GM21825 (cell line): ENCODE data around the gene LZTR1.

Experiments
- ATAC-seq: cut with Tn5 transposase; IDR thresholded peaks from one replicate; pipeline ENCODE4 v1.9.1; 2021; ENCODE audit warnings: mild to moderate bottlenecking, moderate library complexity; ENCODE audit not compliant: unreplicated experiment

Gene LZTR1

DNA sequence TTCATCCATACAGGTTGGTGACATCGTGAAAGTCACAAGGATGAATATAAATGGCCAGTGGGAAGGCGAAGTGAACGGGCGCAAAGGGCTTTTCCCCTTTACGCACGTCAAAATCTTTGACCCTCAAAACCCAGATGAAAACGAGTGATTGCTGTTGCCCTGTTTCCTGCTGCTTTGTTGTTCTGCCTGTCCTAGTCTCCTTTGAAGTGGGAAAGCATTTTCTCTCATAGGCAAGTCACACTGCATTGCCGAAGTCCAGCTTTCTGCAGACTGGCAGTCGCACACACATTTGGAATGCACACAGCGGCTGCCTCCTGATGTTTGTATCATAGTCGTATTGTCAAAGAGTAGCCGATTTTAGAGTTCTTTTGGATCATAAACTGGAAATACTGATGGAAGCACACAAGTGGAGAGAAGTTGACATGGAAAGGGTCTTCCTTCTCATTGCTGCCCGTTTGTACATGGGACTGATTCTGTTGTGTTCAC is 32.4 kb upstream of the LZTR1 start:
- no peak for ATAC-seq

DNA sequence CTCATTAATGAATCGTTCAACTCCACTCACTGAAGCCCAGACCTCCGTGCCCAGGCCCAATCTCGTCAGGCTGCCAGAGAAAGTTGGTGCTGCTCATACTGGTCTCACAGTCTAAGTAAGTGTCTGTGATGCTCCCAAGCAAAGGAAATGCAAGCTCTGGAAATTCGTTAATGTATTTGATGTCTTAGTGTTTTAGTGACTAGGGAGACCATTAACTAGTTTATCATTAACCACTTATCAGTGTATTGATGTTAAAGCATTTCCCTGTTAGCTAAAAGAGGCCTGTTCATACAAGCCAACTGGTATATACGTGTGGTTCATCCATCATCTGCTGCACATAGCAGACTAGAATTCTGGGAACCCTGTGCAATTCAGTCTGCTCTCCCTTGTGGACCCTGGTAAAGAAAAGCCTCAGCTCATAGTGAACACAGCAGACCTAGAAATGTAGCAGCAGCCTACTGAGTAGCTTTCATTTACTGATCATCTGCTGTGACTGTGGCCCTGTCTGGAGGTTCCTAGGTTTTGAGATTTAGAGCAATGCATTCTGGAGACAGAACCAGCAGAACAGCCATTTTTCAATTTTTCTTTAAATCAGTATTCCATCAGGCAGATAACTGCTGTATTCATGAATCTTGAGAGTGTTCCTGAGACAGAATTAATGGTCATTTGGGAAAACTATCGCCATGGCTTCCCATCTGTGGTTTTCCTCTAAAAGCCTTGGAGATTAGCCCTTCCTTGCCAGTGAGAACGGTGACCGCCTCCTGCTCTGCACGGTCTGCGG is 30.8 kb upstream of the LZTR1 start:
- no peak for ATAC-seq

DNA sequence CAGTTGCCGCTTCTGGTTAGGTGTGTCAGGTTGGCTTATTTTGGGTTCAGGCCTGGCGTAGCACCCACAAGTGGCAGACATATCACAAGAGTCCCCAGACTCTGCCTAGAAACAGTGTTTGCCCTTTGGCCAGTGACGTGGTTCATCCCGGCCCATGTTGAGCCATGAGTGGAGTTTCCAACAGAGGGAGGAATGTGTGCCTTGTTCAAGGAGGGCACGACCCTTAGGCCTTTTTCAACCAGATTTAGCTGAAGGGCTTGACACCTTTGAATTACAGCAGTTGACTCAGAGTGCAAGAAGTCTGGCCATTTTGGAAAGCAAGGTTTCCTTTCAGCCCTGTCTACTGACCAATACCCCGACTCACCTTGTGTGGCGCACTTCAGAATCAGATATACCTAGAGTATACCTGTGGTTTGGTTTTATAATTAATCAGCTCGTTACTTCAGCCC is 30.1 kb upstream of the LZTR1 start:
- no peak for ATAC-seq

DNA sequence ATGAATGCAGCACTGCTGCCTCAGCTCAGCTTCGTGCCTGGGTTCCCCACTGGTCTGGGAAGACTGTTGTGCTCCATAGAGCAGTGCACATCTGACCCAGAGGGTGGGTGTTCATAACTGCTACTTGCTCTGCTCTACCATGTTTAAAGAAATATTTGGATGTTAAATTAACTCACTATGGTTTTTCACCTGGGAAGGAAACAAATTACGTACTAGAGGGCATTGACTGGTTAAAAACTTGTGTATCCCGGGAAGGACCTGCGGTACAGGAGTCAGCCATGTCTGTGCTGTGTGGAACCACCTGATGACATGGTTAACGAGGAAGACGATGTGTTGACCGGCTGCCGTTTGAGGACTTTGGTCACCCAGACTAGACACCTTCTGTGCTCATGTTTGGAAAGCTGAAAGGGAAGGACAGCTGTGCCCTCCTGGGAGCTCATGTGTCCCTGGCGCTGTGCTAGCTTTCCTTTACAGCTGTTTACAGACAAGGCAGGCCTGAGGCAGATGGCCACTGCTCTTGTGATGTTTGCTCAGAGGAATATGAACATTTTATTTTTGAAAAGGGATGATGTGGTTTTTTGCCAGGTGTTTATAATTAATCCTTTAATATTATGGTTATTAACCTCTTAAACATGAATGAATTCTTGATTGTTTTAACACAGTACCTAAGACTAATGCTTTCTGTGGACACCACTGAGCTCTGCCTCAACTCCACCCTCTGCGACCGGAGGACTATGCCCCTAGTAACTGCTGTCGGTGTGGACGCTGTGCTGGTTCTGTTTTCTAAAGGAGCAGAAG is 29.4 kb upstream of the LZTR1 start:
- ATAC-seq, result no peak

DNA sequence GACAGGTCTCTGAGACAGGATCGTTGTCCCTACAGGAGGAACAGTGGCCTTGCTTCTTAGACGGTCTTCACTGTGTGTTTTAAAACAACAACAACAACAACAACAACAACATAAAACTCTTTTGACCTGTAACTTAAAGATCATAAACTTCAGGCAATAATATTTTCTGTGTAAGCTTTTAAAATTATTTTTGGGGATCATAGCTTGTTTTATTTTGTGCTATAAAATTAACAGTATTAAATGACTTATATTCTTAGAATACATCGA is 28.8 kb upstream of the LZTR1 start:
- ATAC-seq, result no peak

DNA sequence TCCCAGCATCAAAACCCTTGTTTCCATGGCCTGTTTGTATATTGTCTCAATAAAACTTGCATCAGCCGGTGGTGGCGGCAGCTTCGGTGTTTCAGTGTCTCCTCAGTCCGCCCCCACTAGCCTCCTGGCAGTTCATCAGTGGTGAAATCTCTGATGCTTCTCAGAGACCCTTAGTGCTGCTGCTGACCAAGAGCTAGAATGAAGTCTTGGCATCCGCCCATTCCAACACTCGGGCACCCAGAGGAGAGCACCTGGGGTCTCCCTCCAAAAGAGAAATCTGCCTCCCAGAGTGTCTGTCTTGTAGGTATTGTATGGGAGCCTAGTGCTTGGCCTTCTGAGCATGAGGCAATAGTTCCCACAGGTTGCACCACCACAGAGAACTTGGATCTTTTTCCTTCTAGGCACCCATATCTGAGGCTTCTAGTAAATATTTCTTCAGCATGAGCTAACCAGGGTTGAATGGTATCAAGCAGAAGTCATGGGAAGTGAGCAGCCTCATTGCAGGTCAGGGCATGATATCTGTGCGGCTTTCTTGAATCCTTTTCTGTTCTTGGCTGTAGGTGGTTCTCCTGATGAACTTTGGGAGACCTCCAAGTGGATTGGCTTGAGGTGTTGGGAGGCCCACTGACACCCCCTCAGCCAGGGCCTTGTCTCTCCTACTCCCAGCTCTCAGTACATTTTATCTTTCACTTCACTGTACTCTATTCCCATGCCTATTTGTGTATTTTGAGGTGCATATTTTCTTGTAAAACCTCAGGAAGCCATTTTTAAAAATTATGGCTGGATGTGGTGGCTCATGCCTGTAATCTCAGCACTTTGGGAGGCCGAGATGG is 28.2 kb upstream of the LZTR1 start:
- ATAC-seq, result no peak

DNA sequence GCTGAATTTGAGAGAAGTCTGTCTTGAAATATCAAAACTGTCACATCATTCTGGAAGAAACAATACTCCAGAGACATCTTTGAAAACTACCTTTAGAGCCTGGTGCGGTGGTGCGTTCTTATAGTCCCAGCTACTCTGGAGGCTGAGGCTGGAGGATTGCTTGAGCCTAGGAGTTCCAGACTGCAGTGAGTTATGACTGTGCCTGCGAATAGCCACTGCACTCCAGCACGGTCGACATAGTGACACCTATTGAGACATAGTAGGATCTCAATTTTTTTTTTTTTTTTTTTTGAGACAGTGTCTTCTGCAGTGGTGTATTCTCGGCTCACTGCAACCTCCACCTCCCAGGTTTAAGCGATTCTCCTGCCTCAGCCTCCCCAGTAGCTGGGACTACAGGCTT is 26.5 kb upstream of the LZTR1 start:
- no peak for ATAC-seq

DNA sequence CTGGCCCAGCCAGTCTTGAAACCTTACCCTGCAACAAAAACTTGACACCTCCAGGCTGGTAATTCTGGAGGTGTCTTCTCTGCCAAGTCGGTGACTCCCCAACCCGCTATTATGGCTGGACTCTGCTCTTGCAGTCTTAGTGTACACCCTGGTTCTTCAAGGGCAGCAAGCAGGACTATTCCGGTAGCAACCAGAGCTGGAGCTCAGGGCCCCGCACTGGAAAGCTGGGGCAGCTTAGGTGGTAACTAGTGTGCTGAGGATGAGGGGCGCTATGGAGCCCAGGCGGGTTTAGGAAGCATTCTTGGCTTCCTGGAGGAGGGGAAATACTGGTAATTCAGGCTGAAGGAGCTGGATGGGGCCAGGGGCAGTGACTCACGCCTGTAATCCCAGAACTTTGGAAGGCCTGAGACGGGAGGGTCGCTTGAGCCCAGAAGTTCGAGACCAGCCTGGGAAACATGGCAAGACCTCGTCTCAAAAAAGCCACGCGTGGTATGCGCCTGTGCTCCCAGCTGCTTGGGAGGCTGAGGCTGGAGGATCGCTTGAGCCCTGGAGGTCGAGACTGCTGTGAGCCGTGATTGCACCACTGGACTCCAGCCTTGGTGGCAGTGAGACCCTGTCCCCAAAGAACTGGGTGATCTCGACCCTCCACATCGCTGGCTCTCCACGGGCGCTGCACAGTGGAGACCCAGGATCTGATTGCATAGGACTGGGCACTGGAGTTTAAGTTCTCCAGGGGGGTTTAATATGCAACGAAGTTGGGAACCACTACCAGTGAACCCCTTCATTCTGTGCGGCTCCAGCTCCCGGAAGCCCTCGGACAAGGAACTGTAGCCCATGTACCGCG is 25.6 kb upstream of the LZTR1 start:
- no peak for ATAC-seq

DNA sequence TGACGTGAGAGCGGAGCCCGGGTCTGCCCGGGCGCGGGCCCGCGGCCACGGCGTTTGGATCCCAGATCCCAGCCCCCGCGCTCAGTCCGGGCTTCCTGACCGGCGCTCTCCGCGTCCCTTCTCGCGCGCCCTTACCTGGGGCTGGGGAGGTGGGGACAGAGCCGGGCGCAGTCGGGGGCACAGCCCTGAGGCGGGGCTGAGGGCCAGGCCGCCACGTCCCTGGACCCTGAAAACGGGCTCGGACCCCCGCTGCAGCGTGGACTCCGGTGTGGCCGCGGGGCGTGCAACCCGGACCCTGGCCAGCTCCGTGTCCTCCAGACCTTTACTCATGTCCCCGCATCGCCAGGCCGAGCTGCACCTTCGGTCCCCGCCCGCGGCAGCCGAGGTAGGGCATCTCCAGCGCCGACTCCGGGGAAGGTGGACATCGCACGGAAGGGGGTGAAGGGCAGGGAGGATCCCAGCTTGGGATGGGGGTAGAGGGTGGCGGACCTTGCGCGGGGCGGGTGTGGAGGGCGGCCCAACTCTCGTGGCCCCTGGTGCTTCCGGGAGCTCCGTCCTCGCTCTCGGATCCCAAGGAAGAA is 24.9 kb upstream of the LZTR1 start:
- no peak for ATAC-seq

DNA sequence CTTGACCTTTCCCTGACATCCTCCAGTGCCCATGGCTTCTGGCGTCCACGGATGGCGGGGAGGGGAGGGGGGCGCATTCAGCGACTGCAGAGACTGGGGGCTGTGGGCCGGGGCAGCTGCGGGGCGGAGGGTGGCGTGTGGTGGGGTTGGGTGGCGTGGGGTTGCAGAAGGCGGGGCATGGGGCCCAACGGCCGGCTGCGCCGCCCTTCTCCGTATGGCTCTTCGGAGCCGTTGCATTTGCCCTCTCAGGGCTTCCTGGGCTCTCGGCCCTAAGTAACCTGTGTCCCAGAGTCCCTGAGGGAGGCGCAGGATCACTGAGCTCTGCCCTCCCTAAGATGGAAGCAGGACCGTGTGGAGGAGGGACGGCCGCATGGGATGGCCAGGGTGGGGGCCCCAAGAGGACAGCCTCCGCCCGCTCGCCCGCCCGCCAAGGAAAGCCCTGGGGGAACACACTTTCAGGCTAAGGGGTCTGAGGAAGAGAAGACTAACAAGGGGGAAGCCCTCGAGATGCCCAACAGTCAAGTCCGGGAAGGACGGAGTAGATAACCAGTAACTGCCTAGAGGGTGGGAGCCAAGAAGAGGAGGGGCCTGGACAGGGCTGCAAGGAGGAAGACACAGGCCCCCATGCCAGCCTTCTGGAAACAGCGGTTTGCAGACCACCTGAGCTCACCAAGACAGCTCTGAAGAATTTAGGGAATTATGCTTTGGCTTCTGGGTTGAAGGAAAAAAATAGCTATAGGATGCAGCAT is 24.2 kb upstream of the LZTR1 start:
- no peak for ATAC-seq

DNA sequence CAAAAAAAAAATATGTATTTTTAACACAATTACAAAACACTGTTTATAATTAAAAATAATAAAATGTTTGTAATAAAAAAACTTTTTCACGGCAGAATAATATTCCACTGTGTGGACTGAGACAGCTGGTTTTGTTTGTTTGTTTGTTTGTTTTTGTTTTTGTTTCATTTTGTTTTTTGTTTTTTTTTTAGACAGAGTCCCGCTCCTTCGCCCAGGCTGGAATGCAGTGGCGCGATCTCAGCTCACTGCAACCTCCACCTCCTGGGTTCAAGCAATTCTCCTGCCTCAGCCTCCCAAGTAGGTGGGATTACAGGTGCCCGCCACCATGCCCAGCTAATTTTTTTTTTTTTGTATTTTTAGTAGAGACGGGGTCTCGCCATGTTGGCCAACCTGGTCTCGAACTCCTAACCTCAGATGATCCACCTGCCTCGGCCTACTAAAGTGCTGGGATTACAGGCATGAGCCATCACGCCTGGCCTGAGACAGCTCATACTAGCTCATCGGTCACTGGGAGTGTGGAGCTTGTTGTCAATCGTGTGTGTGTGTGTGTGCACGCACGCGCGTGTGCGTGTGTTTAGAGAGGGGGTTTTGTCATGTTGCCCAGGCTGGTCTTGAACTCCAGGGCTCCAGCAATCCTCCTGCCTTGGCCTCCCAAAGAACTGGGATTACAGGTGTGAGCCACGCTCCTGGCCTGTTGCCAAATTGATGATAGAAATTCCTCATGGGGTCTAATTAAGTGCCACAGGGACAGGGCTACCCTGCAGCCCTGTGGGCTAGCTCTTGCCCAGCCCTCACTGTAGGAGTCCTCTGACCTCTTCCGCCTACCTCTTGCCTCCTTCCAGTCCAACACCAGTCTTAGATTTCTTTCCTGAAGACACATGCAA is 22.3 kb upstream of the LZTR1 start:
- no peak for ATAC-seq

DNA sequence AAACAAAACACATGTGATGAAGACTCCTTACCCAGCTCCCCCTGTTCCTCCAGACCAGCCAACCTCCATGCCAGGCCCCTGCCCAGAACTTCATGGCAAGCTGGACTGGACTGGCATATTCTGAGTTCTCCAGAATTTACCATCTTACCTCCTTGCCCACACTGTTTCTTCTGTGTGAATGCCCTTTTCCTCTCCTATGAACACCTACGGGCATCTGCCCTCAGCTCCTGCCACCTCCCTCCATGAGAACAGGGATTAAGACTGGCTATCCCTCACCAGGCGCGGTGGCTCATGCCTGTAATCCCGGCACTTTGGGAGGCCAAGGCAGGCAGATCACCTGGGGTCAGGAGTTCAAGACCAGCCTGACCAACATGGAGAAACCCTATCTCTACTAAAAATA is 21.5 kb upstream of the LZTR1 start:
- no peak for ATAC-seq

DNA sequence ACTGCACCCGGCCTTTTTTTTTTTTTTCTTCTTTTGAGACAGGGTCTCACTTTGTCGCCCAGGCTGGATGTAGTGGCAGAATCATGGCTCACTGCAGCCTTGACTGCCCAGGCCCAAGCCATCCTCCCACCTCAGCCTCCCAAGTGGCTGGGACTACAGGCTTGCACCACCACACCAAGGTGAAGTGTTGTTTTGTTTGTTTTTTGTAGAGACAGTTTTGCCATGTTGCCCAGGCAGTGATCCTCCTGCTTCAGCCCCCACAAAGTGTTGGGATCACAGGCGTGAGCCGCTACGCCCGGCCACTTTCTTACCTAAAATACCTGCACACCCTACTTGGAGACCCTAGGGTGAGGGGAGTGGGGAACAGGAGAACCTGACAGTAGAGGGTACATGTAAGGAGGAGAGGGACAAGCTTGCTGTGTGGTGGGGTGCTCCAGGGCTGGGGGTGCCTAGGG is 19.6 kb upstream of the LZTR1 start:
- ATAC-seq, result no peak

DNA sequence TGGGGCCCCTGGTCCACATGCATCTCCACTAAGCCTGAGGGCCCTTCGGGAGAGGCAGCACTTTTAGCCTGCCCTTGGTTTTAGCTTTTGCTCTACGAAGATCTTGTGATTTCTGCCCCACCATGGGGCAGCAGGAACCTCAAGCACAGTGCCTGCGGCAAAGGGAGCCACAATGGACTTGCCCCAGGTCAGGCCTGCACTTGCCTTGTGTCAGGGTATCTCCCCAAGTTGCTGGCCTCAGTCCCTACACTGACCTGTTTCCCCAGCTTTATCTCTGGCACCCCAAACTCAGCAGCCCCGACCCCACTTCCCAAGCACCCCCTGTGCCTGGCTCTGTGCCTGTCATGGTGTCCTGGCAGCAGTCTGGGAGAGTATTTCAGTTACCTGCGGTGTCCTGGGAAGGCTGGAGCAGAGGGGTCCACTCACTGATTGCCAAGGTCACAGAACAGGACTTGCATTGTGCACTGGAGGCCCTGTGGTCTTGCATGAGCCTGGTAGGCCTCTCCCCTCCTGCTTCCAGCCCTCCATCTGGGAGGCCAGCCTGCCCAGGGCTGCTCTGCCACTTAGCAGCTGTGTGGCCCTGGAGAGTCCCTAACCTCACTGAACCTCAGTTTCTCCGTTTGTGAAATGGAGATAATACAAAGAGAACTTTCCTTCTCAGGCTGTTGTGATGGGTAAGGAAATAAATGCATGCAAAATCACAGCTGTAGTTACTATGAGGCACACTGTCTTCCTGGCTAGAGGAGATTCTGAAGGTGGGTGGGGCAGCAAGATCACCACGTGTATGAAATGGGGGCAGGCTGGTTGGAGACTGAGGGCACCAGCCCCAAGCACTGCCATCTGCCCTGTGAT is 18.7 kb upstream of the LZTR1 start:
- ATAC-seq, result no peak

DNA sequence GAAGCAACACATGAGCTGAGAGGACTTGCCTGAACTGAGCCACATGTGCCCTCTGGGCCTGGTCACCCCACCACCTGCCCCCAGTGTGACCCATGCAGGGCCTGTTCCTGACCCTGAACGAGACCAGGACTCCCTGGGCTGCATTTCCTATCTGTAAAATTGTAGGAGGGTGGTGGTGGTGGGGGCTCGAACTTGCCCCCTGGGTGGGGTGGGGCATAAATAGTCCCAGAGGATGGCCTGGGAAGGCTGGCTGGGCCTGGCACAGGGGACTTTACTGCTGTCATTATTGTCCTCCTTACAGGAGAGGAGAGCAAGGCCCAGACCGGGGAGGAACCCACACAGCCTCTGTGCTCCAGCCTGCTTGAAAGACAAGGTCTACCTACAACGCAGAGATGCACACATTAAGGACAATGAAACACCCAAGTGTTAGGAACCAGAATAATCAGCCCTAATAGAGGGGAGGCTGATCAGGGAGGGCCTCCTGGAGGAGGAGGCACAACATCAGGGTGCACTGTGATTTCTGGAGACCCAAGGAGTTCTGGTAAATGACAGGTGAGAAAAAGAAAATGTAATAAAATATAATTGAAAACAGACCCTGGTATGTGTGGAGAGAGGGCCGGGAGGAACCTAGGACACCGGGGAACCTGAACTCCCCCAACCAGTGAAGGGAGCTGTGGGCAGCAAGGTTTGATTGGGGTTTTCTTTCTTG is 17.9 kb upstream of the LZTR1 start:
- ATAC-seq, result no peak

DNA sequence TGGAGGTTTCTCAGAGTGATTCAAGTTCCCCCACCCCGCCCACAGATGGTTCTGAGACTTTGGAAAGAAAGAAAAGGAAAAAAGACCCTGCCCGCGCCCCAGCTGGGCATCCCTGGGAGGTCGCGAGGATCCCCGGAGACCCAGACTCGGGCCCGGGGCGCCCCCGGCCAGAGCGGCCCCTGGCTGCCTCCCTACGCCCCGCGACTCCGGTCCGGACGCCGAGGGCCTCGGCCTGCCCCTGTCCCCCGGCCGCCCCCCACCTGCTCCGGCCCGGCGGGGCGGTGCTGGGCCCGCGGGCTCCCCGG is 17.3 kb upstream of the LZTR1 start:
- ATAC-seq, result no peak
